Endodermal cell (in vitro differentiated cells): ENCODE data around the gene DUSP11. TPM values are rescaled to one million over a fixed set of nuclear protein-coding genes. Genes with fewer than 3 reads are reported as not detected.

Experiments
- DNase-seq: peaks from one replicate; pipeline ENCODE4 v3.0.0-alpha.2; 2017
- H3K27ac ChIP-seq: 2 replicates; pipeline ENCODE4 v1.5.1; 2013; ENCODE audit warnings: mild to moderate bottlenecking, low read depth, low read length, moderate library complexity
- H3K27me3 ChIP-seq: 2 replicates; pipeline ENCODE4 v1.6.1; 2013; ENCODE audit warnings: mild to moderate bottlenecking, low read length, moderate library complexity; ENCODE audit not compliant: insufficient read depth, control insufficient read depth, poor library complexity, severe bottlenecking
- H3K36me3 ChIP-seq: 2 replicates; pipeline ENCODE4 v1.7.0; 2013; ENCODE audit warnings: mild to moderate bottlenecking, low read length, moderate library complexity; ENCODE audit not compliant: control insufficient read depth, insufficient read depth
- H3K4me1 ChIP-seq: one replicate; pipeline ENCODE4 v1.7.0; 2013; ENCODE audit warnings: low read length; ENCODE audit not compliant: control insufficient read depth, insufficient read depth
- H3K4me3 ChIP-seq: 2 replicates; pipeline ENCODE4 v1.5.1; 2013; ENCODE audit warnings: mild to moderate bottlenecking, low read length, moderate library complexity
- H3K9ac ChIP-seq: 2 replicates; pipeline ENCODE4 v1.6.1; 2013; ENCODE audit warnings: mild to moderate bottlenecking, low read length, moderate library complexity; ENCODE audit not compliant: poor library complexity, severe bottlenecking; ENCODE audit errors: extremely low read depth
- H3K9me3 ChIP-seq: 2 replicates; pipeline ENCODE4 v1.6.1; 2013; ENCODE audit warnings: mild to moderate bottlenecking, low read length, moderate library complexity; ENCODE audit not compliant: control insufficient read depth
- H3K27ac Mint-ChIP-seq: 2 replicates; pipeline ENCODE4 v1.8.0; 2020; ENCODE audit warnings: mixed read lengths
- H3K27me3 Mint-ChIP-seq: 2 replicates; pipeline ENCODE4 v1.8.0; 2021; ENCODE audit warnings: mild to moderate bottlenecking, mixed read lengths; ENCODE audit not compliant: insufficient read depth
- H3K36me3 Mint-ChIP-seq: 2 replicates; pipeline ENCODE4 v1.8.0; 2020; ENCODE audit warnings: low read depth, mixed read lengths
- H3K4me1 Mint-ChIP-seq: 2 replicates; pipeline ENCODE4 v1.8.0; 2020; ENCODE audit warnings: mixed read lengths
- H3K4me3 Mint-ChIP-seq: 2 replicates; pipeline ENCODE4 v1.8.0; 2020; ENCODE audit warnings: mild to moderate bottlenecking, moderate library complexity, mixed read lengths
- H3K9me3 Mint-ChIP-seq: 2 replicates; pipeline ENCODE4 v1.8.0; 2020; ENCODE audit warnings: mild to moderate bottlenecking, mixed read lengths
- WGBS, 2 experiments: methylation state at CpG; one replicate each; pipeline versions ENCODE4 v1.1.5 to v1.1.7; 2013; ENCODE audit warnings: missing lambda C conversion rate in 2 of 2, mixed read lengths in 1 of 2; ENCODE audit not compliant: insufficient coverage in 1 of 2, insufficient read length in 1 of 2; 5-methylcytosine and 5-hydroxymethylcytosine counted together
- long read RNA-seq, 4 experiments: library from polyadenylated mRNA in 2 of 4; library from RNA in 1 of 4; library from capped mRNA in 1 of 4; stranded (forward) in 3 of 4; unstranded in 1 of 4; transcript quantifications; one replicate each; pipeline ENCODE4 v2.0.0, GENCODE V29; 2020 to 2021; ENCODE audit warnings: inconsistent platforms in 1 of 4
- polyA plus RNA-seq, 2 experiments: library from polyadenylated mRNA; stranded (reverse); fragments of 50-300 nt; gene quantifications; one replicate each; pipeline ENCODE4 v1.2.3, GENCODE V29; 2013
- total RNA-seq, 2 donors: library from RNA; stranded (reverse); fragmentation: NEBNext Ultra II Directional in 1 of 2; extraction: Animal tissue kit (Norgen Biotek cat#: 25700) in 1 of 2; gene quantifications; 2 replicates in 1 of 2; 3 replicates in 1 of 2; pipeline ENCODE4 v1.2.1, GENCODE V29; 2021
- TF ChIP-seq, protein P1 (sequence below): fragments of 200-600 bp; sonication (generic); conservative IDR thresholded peaks from 2 replicates; pipeline ENCODE4 v1.5.0; 2021; ENCODE audit warnings: antibody characterized with exemption, mild to moderate bottlenecking

The DUSP11 gene
- total RNA-seq, result 10 to 100 TPM; 18.8 to 23.0 TPM
- polyA plus RNA-seq (2013, experiment 1 of 2), result 23.2 TPM
- 20.8 TPM for polyA plus RNA-seq (2013, experiment 2 of 2)
- long read RNA-seq, experiment 1, transcript DUSP11-201 (9 exons, 1,653 nt), result major isoform, 8 of 11 reads
- long read RNA-seq, experiment 1, partial matches to known transcripts, result 2 of 11 reads
- long read RNA-seq, experiment 1, other reads (novel, unspliced or antisense), result 1 of 11 reads
- long read RNA-seq, experiment 2, transcript DUSP11-201 (9 exons, 1,653 nt), result major isoform, 45 of 50 reads
- long read RNA-seq, experiment 2, partial matches to known transcripts, result 1 of 50 reads
- long read RNA-seq, experiment 2, other reads (novel, unspliced or antisense), result 4 of 50 reads
- long read RNA-seq, experiment 3, transcript DUSP11-201 (9 exons, 1,653 nt), result major isoform, 93 of 97 reads
- long read RNA-seq, experiment 3, partial matches to known transcripts, result 2 of 97 reads
- long read RNA-seq, experiment 3, other reads (novel, unspliced or antisense), result 1 of 97 reads
- long read RNA-seq, experiment 4, transcript DUSP11-201 (9 exons, 1,653 nt), result major isoform, 49 of 54 reads
- long read RNA-seq, experiment 4, partial matches to known transcripts, result 1 of 54 reads
- long read RNA-seq, experiment 4, other reads (novel, unspliced or antisense), result 4 of 54 reads

DNA sequence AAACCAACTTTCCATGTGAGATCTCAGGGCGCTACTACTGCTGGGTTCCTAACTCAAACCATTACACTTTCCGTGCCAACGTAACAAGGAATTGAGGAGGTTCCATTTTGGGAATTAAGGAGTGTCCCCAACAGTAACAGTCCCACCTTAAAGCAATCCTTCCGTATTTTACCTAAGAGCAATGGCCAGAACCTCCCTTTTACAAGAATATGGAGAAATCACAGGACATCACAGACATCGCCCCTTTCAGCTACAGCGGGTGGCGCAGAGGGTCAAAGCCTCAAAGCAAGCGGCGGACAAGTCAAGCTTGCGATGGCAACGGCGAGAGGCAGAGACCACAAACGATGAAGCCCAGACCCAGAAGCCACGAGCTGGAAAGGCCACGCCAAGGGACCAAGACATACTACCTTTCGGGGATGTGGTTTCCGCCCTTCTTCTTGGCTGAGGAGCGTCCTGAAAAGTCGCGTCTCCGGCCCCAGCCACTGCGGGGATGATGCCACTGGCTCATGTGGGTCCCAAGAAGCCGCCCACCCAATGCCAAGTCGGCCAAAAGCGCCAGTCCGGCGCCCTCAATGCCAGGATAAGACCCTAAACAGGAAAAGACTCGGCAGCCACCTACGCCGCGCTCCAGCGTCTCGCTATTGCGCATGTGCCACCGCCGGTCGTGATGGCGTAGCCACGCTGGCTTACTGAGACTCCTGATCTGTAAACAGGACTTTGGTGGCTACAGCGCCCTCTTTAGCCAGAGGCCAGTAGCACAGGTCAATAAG is at the start of gene DUSP11:
TSS of gene DUSP11 (minus strand) at position 637 of the 770 bp plus-strand sequence. CDS start at position 508, 129 bp downstream.
- Mint-ChIP-seq H3K9me3 (no peaks in the 10 kb centered on the region), H3K36me3 (peaks cover 22% of the 10 kb centered on the region), H3K27ac (peak within 1 kb of the TSS; percentile 96), H3K4me3 (peak within 1 kb of the TSS; percentile 97), H3K27me3 (no peaks in the 10 kb centered on the region), H3K4me1 (peaks cover 5% of the 10 kb centered on the region)
- Histone ChIP-seq H3K4me3 (peak within 1 kb of the TSS; percentile 92), H3K9me3 (no peaks in the 10 kb centered on the region), H3K27me3 (no peaks in the 10 kb centered on the region), H3K9ac (peak within 1 kb of the TSS; percentile 89), H3K27ac (no peak within 1 kb of the TSS), H3K36me3 (peaks cover 22% of the 10 kb centered on the region), H3K4me1 (no peaks in the 10 kb centered on the region)
- TF ChIP-seq, protein P1, sequence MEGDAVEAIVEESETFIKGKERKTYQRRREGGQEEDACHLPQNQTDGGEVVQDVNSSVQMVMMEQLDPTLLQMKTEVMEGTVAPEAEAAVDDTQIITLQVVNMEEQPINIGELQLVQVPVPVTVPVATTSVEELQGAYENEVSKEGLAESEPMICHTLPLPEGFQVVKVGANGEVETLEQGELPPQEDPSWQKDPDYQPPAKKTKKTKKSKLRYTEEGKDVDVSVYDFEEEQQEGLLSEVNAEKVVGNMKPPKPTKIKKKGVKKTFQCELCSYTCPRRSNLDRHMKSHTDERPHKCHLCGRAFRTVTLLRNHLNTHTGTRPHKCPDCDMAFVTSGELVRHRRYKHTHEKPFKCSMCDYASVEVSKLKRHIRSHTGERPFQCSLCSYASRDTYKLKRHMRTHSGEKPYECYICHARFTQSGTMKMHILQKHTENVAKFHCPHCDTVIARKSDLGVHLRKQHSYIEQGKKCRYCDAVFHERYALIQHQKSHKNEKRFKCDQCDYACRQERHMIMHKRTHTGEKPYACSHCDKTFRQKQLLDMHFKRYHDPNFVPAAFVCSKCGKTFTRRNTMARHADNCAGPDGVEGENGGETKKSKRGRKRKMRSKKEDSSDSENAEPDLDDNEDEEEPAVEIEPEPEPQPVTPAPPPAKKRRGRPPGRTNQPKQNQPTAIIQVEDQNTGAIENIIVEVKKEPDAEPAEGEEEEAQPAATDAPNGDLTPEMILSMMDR, result peak; percentile 90
- peak; percentile 99 for DNase-seq
- WGBS, 2 experiments, result 0% methylated on average over 21 to 40 of the region's 40 CpGs

- Histone ChIP-seq H3K4me3 (peak within 1 kb of the TSS; percentile 90), H3K9ac (peak within 1 kb of the TSS; percentile 73), H3K4me1 (peaks cover 3% of the 10 kb centered on the region), H3K36me3 (peaks cover 27% of the 10 kb centered on the region), H3K27me3 (peaks cover 28% of the 10 kb centered on the region), H3K27ac (peak within 1 kb of the TSS; percentile 57), H3K9me3 (no peaks in the 10 kb centered on the region)
- H3K4me3 Mint-ChIP-seq, result peak within 1 kb of the TSS; percentile 94
- H3K27me3 Mint-ChIP-seq, result peaks cover 25% of the 10 kb centered on the region
- peaks cover 21% of the 10 kb centered on the region for H3K36me3 Mint-ChIP-seq
- DNase-seq, result peak; percentile 98
- H3K27ac Mint-ChIP-seq, result peak within 1 kb of the TSS; percentile 97
- H3K9me3 Mint-ChIP-seq, result peaks cover 3% of the 10 kb centered on the region
- 0 to 1% methylated on average over 19 to 48 of the region's 48 CpGs for WGBS, 2 experiments
- peaks cover 17% of the 10 kb centered on the region for H3K4me1 Mint-ChIP-seq
- TF ChIP-seq, protein P1, result no peak
These were observed 49.1 kb upstream of the DUSP11 start, which contains the start of gene STAMBP for GRCh38 chr2:73828818-73829570. TSS of gene STAMBP (plus strand) at chr2:73828961. CDS start at chr2:73830857, 1,896 bp downstream.
